SK-N-SH (cell line): Measurements from ENCODE around the gene PHOSPHO1.
A peak's percentile ranks its signal among the peaks of the same experiment; 100 is the strongest.

Experiments
- ELF1 ChIP-seq: IDR thresholded peaks from 2 replicates; pipeline ENCODE4 v1.4.0; 2012
- EZH2phosphoT487 ChIP-seq: fragments of 200-600 bp; sonication (generic); IDR thresholded peaks from 2 replicates; pipeline ENCODE4 v1.6.1; 2017; ENCODE audit warnings: low read depth, mixed run types, mild to moderate bottlenecking, antibody characterized with exemption, moderate library complexity, borderline replicate concordance
- FOXM1 ChIP-seq: IDR thresholded peaks from 2 replicates; pipeline ENCODE4 v1.4.0; 2012; ENCODE audit warnings: low read depth, mild to moderate bottlenecking
- NRF1 ChIP-seq: IDR thresholded peaks from 2 replicates; pipeline ENCODE4 v1.6.1; 2012; ENCODE audit warnings: low read depth, mild to moderate bottlenecking, low read length
- RAD21 ChIP-seq: IDR thresholded peaks from 2 replicates; pipeline ENCODE4 v1.6.1; 2012; ENCODE audit warnings: mild to moderate bottlenecking, low read length
- RCOR1 ChIP-seq: fragments of 150-350 bp; IDR thresholded peaks from 2 replicates; pipeline ENCODE4 v1.6.1; 2017; ENCODE audit warnings: antibody characterized with exemption, low read length
- RXRA ChIP-seq: IDR thresholded peaks from 2 replicates; pipeline ENCODE4 v1.4.0; 2012; ENCODE audit warnings: low read depth, mild to moderate bottlenecking, borderline replicate concordance
- YY1 ChIP-seq: IDR thresholded peaks from 2 replicates; pipeline ENCODE4 v1.4.0; 2012; ENCODE audit warnings: low read depth, mild to moderate bottlenecking
- TF ChIP-seq, protein P1 (sequence below): fragments of 200-600 bp; sonication (generic); IDR thresholded peaks from 2 replicates; pipeline ENCODE4 v1.6.1; 2017; ENCODE audit warnings: antibody characterized with exemption, mild to moderate bottlenecking, moderate library complexity
- TF ChIP-seq, protein P2 (sequence below): IDR thresholded peaks from 2 replicates; pipeline ENCODE4 v1.4.0; 2012; ENCODE audit warnings: low read depth, borderline replicate concordance

- no peak for TF ChIP-seq FOXM1
- TF ChIP-seq NRF1 = no peak
- TF ChIP-seq EZH2phosphoT487 = no peak
- no peak for TF ChIP-seq YY1
- no peak for TF ChIP-seq RCOR1
- no peak for TF ChIP-seq ELF1
- TF ChIP-seq, protein P1, sequence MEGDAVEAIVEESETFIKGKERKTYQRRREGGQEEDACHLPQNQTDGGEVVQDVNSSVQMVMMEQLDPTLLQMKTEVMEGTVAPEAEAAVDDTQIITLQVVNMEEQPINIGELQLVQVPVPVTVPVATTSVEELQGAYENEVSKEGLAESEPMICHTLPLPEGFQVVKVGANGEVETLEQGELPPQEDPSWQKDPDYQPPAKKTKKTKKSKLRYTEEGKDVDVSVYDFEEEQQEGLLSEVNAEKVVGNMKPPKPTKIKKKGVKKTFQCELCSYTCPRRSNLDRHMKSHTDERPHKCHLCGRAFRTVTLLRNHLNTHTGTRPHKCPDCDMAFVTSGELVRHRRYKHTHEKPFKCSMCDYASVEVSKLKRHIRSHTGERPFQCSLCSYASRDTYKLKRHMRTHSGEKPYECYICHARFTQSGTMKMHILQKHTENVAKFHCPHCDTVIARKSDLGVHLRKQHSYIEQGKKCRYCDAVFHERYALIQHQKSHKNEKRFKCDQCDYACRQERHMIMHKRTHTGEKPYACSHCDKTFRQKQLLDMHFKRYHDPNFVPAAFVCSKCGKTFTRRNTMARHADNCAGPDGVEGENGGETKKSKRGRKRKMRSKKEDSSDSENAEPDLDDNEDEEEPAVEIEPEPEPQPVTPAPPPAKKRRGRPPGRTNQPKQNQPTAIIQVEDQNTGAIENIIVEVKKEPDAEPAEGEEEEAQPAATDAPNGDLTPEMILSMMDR = peak; percentile 97
- TF ChIP-seq, protein P2, sequence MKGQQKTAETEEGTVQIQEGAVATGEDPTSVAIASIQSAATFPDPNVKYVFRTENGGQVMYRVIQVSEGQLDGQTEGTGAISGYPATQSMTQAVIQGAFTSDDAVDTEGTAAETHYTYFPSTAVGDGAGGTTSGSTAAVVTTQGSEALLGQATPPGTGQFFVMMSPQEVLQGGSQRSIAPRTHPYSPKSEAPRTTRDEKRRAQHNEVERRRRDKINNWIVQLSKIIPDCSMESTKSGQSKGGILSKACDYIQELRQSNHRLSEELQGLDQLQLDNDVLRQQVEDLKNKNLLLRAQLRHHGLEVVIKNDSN = no peak
- TF ChIP-seq RAD21 = peak; percentile 82
- TF ChIP-seq RXRA = no peak
Measured at GRCh38 chr17:49180303-49180702, 50.3 kb downstream of the PHOSPHO1 start.
